Spleen (tissue), 7 donors: Measurements from ENCODE around the gene CKM.

Experiments
- CTCF ChIP-seq, 11 experiments: fragments of 200-600 bp in 7 of 11; fragments of 450-650 bp in 4 of 11; sonication (generic) in 4 of 11; IDR thresholded peaks in 8 of 11; conservative IDR thresholded peaks in 3 of 11; 1 replicate in 7 of 11; 2 replicates in 4 of 11; pipeline versions ENCODE4 v1.4.0 to v1.8.0; 2016 to 2021; ENCODE audit warnings: antibody characterized with exemption in 11 of 11, inconsistent platforms in 4 of 11, mild to moderate bottlenecking in 1 of 11
- POLR2AphosphoS5 ChIP-seq, 3 donors: sonication (generic); formaldehyde crosslinking; IDR thresholded peaks; one replicate each; pipeline ENCODE4 v1.5.1; 2017; ENCODE audit warnings: antibody characterized with exemption in 3 of 3
- donor health status: DM: no; HTN: no; CAD: no; lungs with moderate emphysema.
- donor health status: DM: no; HTN: no; CAD: no.
- donor health status: DM: no; HTN: no; CAD: no.

GRCh38 chr19:45305007-45305406 lies 17.7 kb downstream of the CKM start:
- no peak for TF ChIP-seq CTCF (IDR thresholded peaks at IDR 0.05 in 8 of 11, conservative IDR thresholded peaks at IDR 0.05 in 3 of 11)
- no peak for TF ChIP-seq POLR2AphosphoS5 (IDR thresholded peaks at IDR 0.05)
